ENCODE results near the gene NOD1.

Gene NOD1

GRCh38 chr7:30502470-30503251 lies 24.1 kb upstream of the NOD1 start:
- Histone ChIP-seq H3K9ac (ENCODE audit: low read length) (no peak overlapping the region), H4K20me1 (ENCODE audit: insufficient read depth, low read length) (no peaks in the 10 kb centered on the region), H3K79me2 (ENCODE audit: low read length) (peaks cover 23% of the 10 kb centered on the region)

GRCh38 chr7:30501264-30501663 lies 22.7 kb upstream of the NOD1 start:
- peaks cover 23% of the 10 kb centered on the region for H3K79me2 ChIP-seq (ENCODE audit: low read length)

More at GRCh38 chr7:30502470-30503251, 24.1 kb upstream of the NOD1 start:
- peaks cover 11% of the 10 kb centered on the region for H3K4me1 ChIP-seq (ENCODE audit: low read length)
- H2AFZ ChIP-seq (ENCODE audit: low read depth, low read length): no peak overlapping the region
- H3K4me3 ChIP-seq (ENCODE audit: low read length): no peak overlapping the region
- H3K9me3 ChIP-seq (ENCODE audit: insufficient read depth, low read length): no peaks in the 10 kb centered on the region
- TF ChIP-seq EZH2phosphoT487 (IDR thresholded peaks at IDR 0.05; ENCODE audit: low read depth) (no peak), CTCF (IDR thresholded peaks at IDR 0.05; ENCODE audit: low read depth, low read length) (no peak)
- H3K27me3 ChIP-seq (ENCODE audit: low read depth, low read length): no peaks in the 10 kb centered on the region
- H3K27ac ChIP-seq (ENCODE audit: low read length): no peak overlapping the region
- H3K36me3 ChIP-seq (replicated peaks; ENCODE audit: low read depth, low read length): peaks cover 19% of the 10 kb centered on the region
- 0 out of 2 replicates have a peak overlapping the region, but pooled peaks have one; percentile 95 for H3K4me2 ChIP-seq (ENCODE audit: low read length)

GRCh38 chr7:30493228-30493627 lies 14.6 kb upstream of the NOD1 start:
- Histone ChIP-seq H3K4me3 (ENCODE audit: low read length) (no peak overlapping the region), H4K20me1 (ENCODE audit: insufficient read depth, low read length) (no peaks in the 10 kb centered on the region), H3K79me2 (ENCODE audit: low read length) (no peaks in the 10 kb centered on the region), H3K27me3 (ENCODE audit: low read depth, low read length) (no peaks in the 10 kb centered on the region), H3K4me1 (ENCODE audit: low read length) (no peaks in the 10 kb centered on the region), H3K36me3 (replicated peaks; ENCODE audit: low read depth, low read length) (peaks cover 20% of the 10 kb centered on the region), H3K9me3 (ENCODE audit: insufficient read depth, low read length) (no peaks in the 10 kb centered on the region), H3K9ac (ENCODE audit: low read length) (no peak overlapping the region), H2AFZ (ENCODE audit: low read depth, low read length) (no peak overlapping the region), H3K27ac (ENCODE audit: low read length) (no peak overlapping the region), H3K4me2 (ENCODE audit: low read length) (no peak overlapping the region)
- TF ChIP-seq CTCF (IDR thresholded peaks at IDR 0.05; ENCODE audit: low read depth, low read length) (no peak), EZH2phosphoT487 (IDR thresholded peaks at IDR 0.05; ENCODE audit: low read depth) (no peak)

More at GRCh38 chr7:30501264-30501663, 22.7 kb upstream of the NOD1 start:
- H4K20me1 ChIP-seq (ENCODE audit: insufficient read depth, low read length): no peaks in the 10 kb centered on the region
- H2AFZ ChIP-seq (ENCODE audit: low read depth, low read length): no peak overlapping the region
- no peak overlapping the region for H3K4me2 ChIP-seq (ENCODE audit: low read length)
- H3K27ac ChIP-seq (ENCODE audit: low read length): no peak overlapping the region
- peaks cover 11% of the 10 kb centered on the region for H3K4me1 ChIP-seq (ENCODE audit: low read length)
- H3K9me3 ChIP-seq (ENCODE audit: insufficient read depth, low read length): no peaks in the 10 kb centered on the region
- no peak for TF ChIP-seq EZH2phosphoT487 (IDR thresholded peaks at IDR 0.05; ENCODE audit: low read depth)
- TF ChIP-seq CTCF (IDR thresholded peaks at IDR 0.05; ENCODE audit: low read depth, low read length): no peak
- H3K9ac ChIP-seq (ENCODE audit: low read length): no peak overlapping the region
- no peaks in the 10 kb centered on the region for H3K27me3 ChIP-seq (ENCODE audit: low read depth, low read length)
- peaks cover 27% of the 10 kb centered on the region for H3K36me3 ChIP-seq (replicated peaks; ENCODE audit: low read depth, low read length)
- no peak overlapping the region for H3K4me3 ChIP-seq (ENCODE audit: low read length)

- H3K27me3 ChIP-seq (ENCODE audit: low read depth, low read length): no peaks in the 10 kb centered on the region
- H3K9me3 ChIP-seq (ENCODE audit: insufficient read depth, low read length): no peaks in the 10 kb centered on the region
- H3K36me3 ChIP-seq (replicated peaks; ENCODE audit: low read depth, low read length): peaks cover 14% of the 10 kb centered on the region
- no peak overlapping the region for H3K4me2 ChIP-seq (ENCODE audit: low read length)
- H3K4me1 ChIP-seq (ENCODE audit: low read length): no peaks in the 10 kb centered on the region
- H4K20me1 ChIP-seq (ENCODE audit: insufficient read depth, low read length): no peaks in the 10 kb centered on the region
- H3K27ac ChIP-seq (ENCODE audit: low read length): no peak overlapping the region
- H2AFZ ChIP-seq (ENCODE audit: low read depth, low read length): no peak overlapping the region
- TF ChIP-seq EZH2phosphoT487 (IDR thresholded peaks at IDR 0.05; ENCODE audit: low read depth): no peak
- TF ChIP-seq CTCF (IDR thresholded peaks at IDR 0.05; ENCODE audit: low read depth, low read length): no peak
- H3K4me3 ChIP-seq (ENCODE audit: low read length): no peak overlapping the region
- H3K9ac ChIP-seq (ENCODE audit: low read length): no peak overlapping the region
- no peaks in the 10 kb centered on the region for H3K79me2 ChIP-seq (ENCODE audit: low read length)
Observed at GRCh38 chr7:30491417-30491816, 12.8 kb upstream of the NOD1 start.
